Activated T-cell treated with anti-CD3 and anti-CD28 coated beads, Interleukin-2, amount 50 U/mL, for 24 hours (primary cell): ENCODE data around the gene KCNJ3.

Source experiments
- DNase-seq: peaks from one replicate; pipeline ENCODE4 v3.0.0-alpha.2; 2020
- H3K27ac Mint-ChIP-seq: 2 replicates; pipeline ENCODE4 v1.8.0; 2020; ENCODE audit warnings: mild to moderate bottlenecking, mixed read lengths
- H3K27me3 Mint-ChIP-seq: 2 replicates; pipeline ENCODE4 v1.8.0; 2020; ENCODE audit warnings: mixed read lengths
- H3K36me3 Mint-ChIP-seq: 2 replicates; pipeline ENCODE4 v1.8.0; 2020; ENCODE audit warnings: low read depth, mixed read lengths
- H3K4me1 Mint-ChIP-seq: 2 replicates; pipeline ENCODE4 v1.8.0; 2020; ENCODE audit warnings: low read depth, mixed read lengths
- H3K4me3 Mint-ChIP-seq: 2 replicates; pipeline ENCODE4 v1.8.0; 2020; ENCODE audit warnings: mild to moderate bottlenecking, moderate library complexity, mixed read lengths
- H3K9me3 Mint-ChIP-seq: 2 replicates; pipeline ENCODE4 v1.8.0; 2020; ENCODE audit warnings: mixed read lengths

KCNJ3 gene

GRCh38 chr2:154740361-154740760, 41.9 kb downstream of the KCNJ3 start:
- H3K36me3 Mint-ChIP-seq = no peaks in the 10 kb centered on the region
- DNase-seq = no peak
- H3K27me3 Mint-ChIP-seq = no peaks in the 10 kb centered on the region
- H3K4me3 Mint-ChIP-seq = no peak overlapping the region
- H3K4me1 Mint-ChIP-seq = no peaks in the 10 kb centered on the region
- H3K27ac Mint-ChIP-seq = no peak overlapping the region
- H3K9me3 Mint-ChIP-seq = peaks cover 10% of the 10 kb centered on the region

- no peak overlapping the region for H3K4me3 Mint-ChIP-seq
Measured at GRCh38 chr2:154758871-154759270, 60.4 kb downstream of the KCNJ3 start.

GRCh38 chr2:154762638-154763037, 64.1 kb downstream of the KCNJ3 start:
- no peak overlapping the region for H3K27ac Mint-ChIP-seq
- no peaks in the 10 kb centered on the region for H3K36me3 Mint-ChIP-seq
- H3K27me3 Mint-ChIP-seq = no peaks in the 10 kb centered on the region
- H3K4me1 Mint-ChIP-seq = no peaks in the 10 kb centered on the region
- H3K4me3 Mint-ChIP-seq = no peak overlapping the region
- DNase-seq = no peak
- H3K9me3 Mint-ChIP-seq = no peaks in the 10 kb centered on the region

More at GRCh38 chr2:154758871-154759270, 60.4 kb downstream of the KCNJ3 start:
- H3K4me1 Mint-ChIP-seq = no peaks in the 10 kb centered on the region
- no peak overlapping the region for H3K27ac Mint-ChIP-seq
- no peaks in the 10 kb centered on the region for H3K36me3 Mint-ChIP-seq
- H3K9me3 Mint-ChIP-seq = no peaks in the 10 kb centered on the region
- DNase-seq = no peak
- no peaks in the 10 kb centered on the region for H3K27me3 Mint-ChIP-seq

- Mint-ChIP-seq H3K4me1 (no peaks in the 10 kb centered on the region), H3K27ac (no peak overlapping the region), H3K9me3 (peaks cover 6% of the 10 kb centered on the region), H3K36me3 (no peaks in the 10 kb centered on the region), H3K4me3 (no peak overlapping the region), H3K27me3 (no peaks in the 10 kb centered on the region)
- no peak for DNase-seq
Measured at GRCh38 chr2:154771664-154772284, 73.3 kb downstream of the KCNJ3 start.

GRCh38 chr2:154776825-154777224, 78.3 kb downstream of the KCNJ3 start:
- Mint-ChIP-seq H3K4me1 (no peaks in the 10 kb centered on the region), H3K27me3 (no peaks in the 10 kb centered on the region), H3K36me3 (no peaks in the 10 kb centered on the region), H3K27ac (no peak overlapping the region), H3K9me3 (no peaks in the 10 kb centered on the region), H3K4me3 (no peak overlapping the region)
- no peak for DNase-seq

GRCh38 chr2:154794406-154794805, 95.9 kb downstream of the KCNJ3 start:
- H3K36me3 Mint-ChIP-seq = no peaks in the 10 kb centered on the region
- no peak overlapping the region for H3K4me3 Mint-ChIP-seq
- no peak overlapping the region for H3K27ac Mint-ChIP-seq
- peaks cover 2% of the 10 kb centered on the region for H3K9me3 Mint-ChIP-seq
- no peaks in the 10 kb centered on the region for H3K27me3 Mint-ChIP-seq
- H3K4me1 Mint-ChIP-seq = no peaks in the 10 kb centered on the region
- DNase-seq = no peak

GRCh38 chr2:154795651-154796050, 97.2 kb downstream of the KCNJ3 start:
- H3K4me3 Mint-ChIP-seq = no peak overlapping the region
- DNase-seq = no peak
- no peaks in the 10 kb centered on the region for H3K4me1 Mint-ChIP-seq
- H3K9me3 Mint-ChIP-seq = peaks cover under 1% of the 10 kb centered on the region
- no peak overlapping the region for H3K27ac Mint-ChIP-seq
- H3K27me3 Mint-ChIP-seq = no peaks in the 10 kb centered on the region
- H3K36me3 Mint-ChIP-seq = no peaks in the 10 kb centered on the region

- no peaks in the 10 kb centered on the region for H3K9me3 Mint-ChIP-seq
- no peaks in the 10 kb centered on the region for H3K4me1 Mint-ChIP-seq
- DNase-seq = no peak
- no peaks in the 10 kb centered on the region for H3K36me3 Mint-ChIP-seq
- no peaks in the 10 kb centered on the region for H3K27me3 Mint-ChIP-seq
- no peak overlapping the region for H3K4me3 Mint-ChIP-seq
- H3K27ac Mint-ChIP-seq = no peak overlapping the region
Measured at GRCh38 chr2:154804451-154804850, 106.0 kb downstream of the KCNJ3 start.

- Mint-ChIP-seq H3K27me3 (no peaks in the 10 kb centered on the region), H3K36me3 (no peaks in the 10 kb centered on the region), H3K9me3 (no peaks in the 10 kb centered on the region), H3K4me1 (no peaks in the 10 kb centered on the region), H3K27ac (no peak overlapping the region), H3K4me3 (no peak overlapping the region)
- DNase-seq = no peak
Measured at GRCh38 chr2:154813636-154814035, 115.1 kb downstream of the KCNJ3 start.

- Mint-ChIP-seq H3K4me1 (no peaks in the 10 kb centered on the region), H3K27me3 (no peaks in the 10 kb centered on the region), H3K36me3 (no peaks in the 10 kb centered on the region), H3K9me3 (no peaks in the 10 kb centered on the region), H3K27ac (no peak overlapping the region), H3K4me3 (no peak overlapping the region)
- DNase-seq = no peak
Measured at GRCh38 chr2:154814856-154815255, 116.4 kb downstream of the KCNJ3 start.

- Mint-ChIP-seq H3K27me3 (no peaks in the 10 kb centered on the region), H3K4me3 (no peak overlapping the region), H3K9me3 (no peaks in the 10 kb centered on the region), H3K36me3 (no peaks in the 10 kb centered on the region), H3K4me1 (no peaks in the 10 kb centered on the region), H3K27ac (no peak overlapping the region)
- no peak for DNase-seq
Measured at GRCh38 chr2:154825358-154825757, 126.9 kb downstream of the KCNJ3 start.

- no peak for DNase-seq
- H3K4me3 Mint-ChIP-seq = no peak overlapping the region
- H3K27ac Mint-ChIP-seq = no peak overlapping the region
- no peaks in the 10 kb centered on the region for H3K27me3 Mint-ChIP-seq
- peaks cover 2% of the 10 kb centered on the region for H3K9me3 Mint-ChIP-seq
- no peaks in the 10 kb centered on the region for H3K4me1 Mint-ChIP-seq
- H3K36me3 Mint-ChIP-seq = no peaks in the 10 kb centered on the region
Measured at GRCh38 chr2:154826827-154827226, 128.3 kb downstream of the KCNJ3 start.

GRCh38 chr2:154827286-154827685, 128.8 kb downstream of the KCNJ3 start:
- Mint-ChIP-seq H3K9me3 (peaks cover 2% of the 10 kb centered on the region), H3K4me1 (no peaks in the 10 kb centered on the region), H3K4me3 (no peak overlapping the region), H3K27ac (no peak overlapping the region), H3K36me3 (no peaks in the 10 kb centered on the region), H3K27me3 (no peaks in the 10 kb centered on the region)
- no peak for DNase-seq

- DNase-seq = no peak
- Mint-ChIP-seq H3K27ac (no peak overlapping the region), H3K9me3 (peaks cover 2% of the 10 kb centered on the region), H3K4me1 (no peaks in the 10 kb centered on the region), H3K36me3 (no peaks in the 10 kb centered on the region), H3K4me3 (no peak overlapping the region), H3K27me3 (no peaks in the 10 kb centered on the region)
Measured at GRCh38 chr2:154832711-154833110, 134.2 kb downstream of the KCNJ3 start.

- DNase-seq = no peak
- peaks cover 3% of the 10 kb centered on the region for H3K9me3 Mint-ChIP-seq
- H3K4me3 Mint-ChIP-seq = no peak overlapping the region
- H3K27me3 Mint-ChIP-seq = no peaks in the 10 kb centered on the region
- no peak overlapping the region for H3K27ac Mint-ChIP-seq
- H3K36me3 Mint-ChIP-seq = no peaks in the 10 kb centered on the region
- no peaks in the 10 kb centered on the region for H3K4me1 Mint-ChIP-seq
Measured at GRCh38 chr2:154836632-154837031, 138.1 kb downstream of the KCNJ3 start.

- peaks cover 3% of the 10 kb centered on the region for H3K9me3 Mint-ChIP-seq
- H3K36me3 Mint-ChIP-seq = no peaks in the 10 kb centered on the region
- no peaks in the 10 kb centered on the region for H3K4me1 Mint-ChIP-seq
- no peak overlapping the region for H3K4me3 Mint-ChIP-seq
- no peaks in the 10 kb centered on the region for H3K27me3 Mint-ChIP-seq
- DNase-seq = no peak
- H3K27ac Mint-ChIP-seq = no peak overlapping the region
Measured at GRCh38 chr2:154837035-154837434, 138.5 kb downstream of the KCNJ3 start.
